Smooth muscle cell (in vitro differentiated cells): Measurements from ENCODE around the gene B3GAT3. TPM values are rescaled to one million over a fixed set of nuclear protein-coding genes. Genes with fewer than 3 reads are reported as not detected.

Experiments used
- DNase-seq: peaks from one replicate; lab custom pipeline; 2025; ENCODE audit not compliant: unreplicated experiment; lab: John Stamatoyannopoulos, UW
- H2AFZ ChIP-seq: fragments of 200-600 bp; sonication (generic); 2 replicates; pipeline ENCODE4 v1.6.0; 2016; ENCODE audit warnings: antibody characterized with exemption, low read depth, mild to moderate bottlenecking
- H3F3A ChIP-seq: fragments of 200-600 bp; sonication (generic); 2 replicates; pipeline ENCODE4 v1.6.0; 2017; ENCODE audit warnings: antibody characterized with exemption, low read depth
- H3K27ac ChIP-seq: fragments of 200-600 bp; sonication (generic); 2 replicates; pipeline ENCODE4 v1.5.1; 2016; ENCODE audit warnings: low read depth, mild to moderate bottlenecking
- H3K27me3 ChIP-seq: fragments of 200-600 bp; sonication (generic); 2 replicates; pipeline ENCODE4 v1.6.1; 2016; ENCODE audit warnings: low read depth, mild to moderate bottlenecking
- H3K36me3 ChIP-seq: fragments of 200-600 bp; sonication (generic); 2 replicates; pipeline ENCODE4 v1.5.1; 2016; ENCODE audit warnings: low read depth
- H3K4me1 ChIP-seq: fragments of 200-600 bp; sonication (generic); 2 replicates; pipeline ENCODE4 v1.5.1; 2016; ENCODE audit warnings: low read depth
- H3K4me2 ChIP-seq: fragments of 200-600 bp; sonication (generic); 2 replicates; pipeline ENCODE4 v1.6.0; 2016; ENCODE audit warnings: mild to moderate bottlenecking
- H3K4me3 ChIP-seq: fragments of 200-600 bp; sonication (generic); 2 replicates; pipeline ENCODE4 v1.5.1; 2016; ENCODE audit warnings: mild to moderate bottlenecking
- H3K79me2 ChIP-seq: fragments of 200-600 bp; sonication (generic); 2 replicates; pipeline ENCODE4 v1.6.0; 2016; ENCODE audit warnings: low read depth, mild to moderate bottlenecking
- H3K9ac ChIP-seq: fragments of 200-600 bp; sonication (generic); 2 replicates; pipeline ENCODE4 v1.6.0; 2016; ENCODE audit warnings: low read depth
- H3K9me3 ChIP-seq: fragments of 200-600 bp; sonication (generic); replicated peaks from 2 replicates; pipeline ENCODE4 v1.5.1; 2016; ENCODE audit warnings: low read depth
- H4K20me1 ChIP-seq: fragments of 200-600 bp; sonication (generic); 2 replicates; pipeline ENCODE4 v1.6.0; 2016; ENCODE audit warnings: low read depth
- CTCF ChIP-seq: fragments of 200-600 bp; sonication (generic); IDR thresholded peaks from 2 replicates; pipeline ENCODE4 v1.5.1; 2017; ENCODE audit warnings: borderline replicate concordance, mild to moderate bottlenecking, antibody characterized with exemption; ENCODE audit not compliant: insufficient read depth, poor library complexity, severe bottlenecking
- WGBS: methylation state at CpG from one replicate; pipeline ENCODE4 v1.1.7; 2016; ENCODE audit warnings: low lambda C conversion rate; 5-methylcytosine and 5-hydroxymethylcytosine counted together
- polyA plus RNA-seq: library from polyadenylated mRNA; unstranded; fragments of >200 nt; fragmentation: Nextera tagmentation; extraction: Ambion mirVana; gene quantifications from 2 replicates; pipeline ENCODE4 v1.2.1, GENCODE V29; 2016
- total RNA-seq: library from RNA; depleted of rRNA; stranded (reverse); fragments of >200 nt; gene quantifications from 2 replicates; pipeline ENCODE4 v1.2.3, GENCODE V29; 2014

Gene B3GAT3
- total and polyA plus RNA-seq, 2 experiments from 2014 or later: 20.0 to 66.9 TPM

DNA sequence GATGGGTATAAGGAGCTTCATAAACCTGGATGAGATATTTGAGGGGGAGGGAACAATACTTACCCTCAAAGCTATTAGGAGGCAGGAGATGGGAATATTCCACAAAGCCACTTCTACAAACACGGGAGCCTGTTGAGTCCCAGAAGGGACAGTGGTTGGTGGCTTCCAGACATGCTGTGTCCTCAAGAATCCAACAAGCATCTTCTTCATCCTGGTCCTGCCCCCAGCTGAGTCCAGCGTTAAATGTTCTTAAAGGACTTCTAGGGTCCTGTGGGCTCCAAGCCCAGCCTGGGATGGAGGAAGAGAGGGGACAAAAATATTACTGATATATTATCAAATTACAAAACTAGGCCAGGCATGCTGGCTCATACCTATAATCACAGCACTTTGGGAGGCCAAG is 45.7 kb upstream of the B3GAT3 start:
- TF ChIP-seq CTCF: no peak
- H3K4me2 ChIP-seq: peak overlapping the region; percentile 91
- H3K9me3 ChIP-seq: no peaks in the 10 kb centered on the region
- H3K9ac ChIP-seq: no peak overlapping the region
- DNase-seq: no peak
- H3F3A ChIP-seq: peaks cover 30% of the 10 kb centered on the region
- no peak overlapping the region for H3K4me3 ChIP-seq
- peaks cover 17% of the 10 kb centered on the region for H4K20me1 ChIP-seq
- WGBS: 91% methylated on average over 2 of the region's 2 CpGs
- H3K36me3 ChIP-seq: no peaks in the 10 kb centered on the region
- peaks cover 34% of the 10 kb centered on the region for H3K79me2 ChIP-seq
- no peaks in the 10 kb centered on the region for H3K27me3 ChIP-seq
- H2AFZ ChIP-seq: no peak overlapping the region
- no peak overlapping the region for H3K27ac ChIP-seq
- H3K4me1 ChIP-seq: peaks cover 22% of the 10 kb centered on the region

- TF ChIP-seq CTCF: no peak
- H3K36me3 ChIP-seq: no peaks in the 10 kb centered on the region
- no peaks in the 10 kb centered on the region for H3K27me3 ChIP-seq
- peaks cover 17% of the 10 kb centered on the region for H4K20me1 ChIP-seq
- peak overlapping the region; percentile 78 for H3K9ac ChIP-seq
- peaks cover 34% of the 10 kb centered on the region for H3K79me2 ChIP-seq
- DNase-seq: no peak
- H3K4me1 ChIP-seq: peaks cover 22% of the 10 kb centered on the region
- H3K4me3 ChIP-seq: peak overlapping the region; percentile 85
- H3K4me2 ChIP-seq: peak overlapping the region; percentile 91
- peak overlapping the region; percentile 67 for H3K27ac ChIP-seq
- 44% methylated on average over 16 of the region's 16 CpGs for WGBS
- peaks cover 30% of the 10 kb centered on the region for H3F3A ChIP-seq
- H3K9me3 ChIP-seq: no peaks in the 10 kb centered on the region
- no peak overlapping the region for H2AFZ ChIP-seq
These were observed 44.6 kb upstream of the B3GAT3 start for GRCh38 chr11:62666259-62666926.

- H3K4me2 ChIP-seq: peak overlapping the region; percentile 91
- H4K20me1 ChIP-seq: peaks cover 17% of the 10 kb centered on the region
- TF ChIP-seq CTCF: no peak
- no peaks in the 10 kb centered on the region for H3K27me3 ChIP-seq
- 2% methylated on average over 39 of the region's 39 CpGs for WGBS
- no peaks in the 10 kb centered on the region for H3K9me3 ChIP-seq
- H3F3A ChIP-seq: peaks cover 24% of the 10 kb centered on the region
- H2AFZ ChIP-seq: no peak overlapping the region
- peak overlapping the region; percentile 78 for H3K9ac ChIP-seq
- H3K36me3 ChIP-seq: no peaks in the 10 kb centered on the region
- peaks cover 18% of the 10 kb centered on the region for H3K4me1 ChIP-seq
- DNase-seq: no peak
- peak overlapping the region; percentile 85 for H3K4me3 ChIP-seq
- H3K27ac ChIP-seq: peak overlapping the region; percentile 67
- peaks cover 34% of the 10 kb centered on the region for H3K79me2 ChIP-seq
These were observed 43.9 kb upstream of the B3GAT3 start for GRCh38 chr11:62665599-62666258.
